GM12872 (cell line): ENCODE data around the gene BRK1.

Experiments used
- CTCF ChIP-seq: IDR thresholded peaks from 3 replicates; pipeline ENCODE4 v1.5.1; 2011; ENCODE audit warnings: low read depth, mild to moderate bottlenecking, low read length, moderate library complexity; ENCODE audit not compliant: insufficient read depth

BRK1 gene

GRCh38 chr3:10099041-10099440 is 16.4 kb upstream of the BRK1 start:
- TF ChIP-seq CTCF: no peak

GRCh38 chr3:10106919-10107318 is 8.6 kb upstream of the BRK1 start:
- no peak for TF ChIP-seq CTCF

- no peak for TF ChIP-seq CTCF
These were observed 7.4 kb upstream of the BRK1 start, which contains the start of gene FANCD2OS for GRCh38 chr3:10108091-10108490. TSS of gene FANCD2OS (minus strand) at chr3:10108255. CDS start at chr3:10104774, 3,481 bp downstream.

- no peak for TF ChIP-seq CTCF
These were observed 624 bp downstream of the BRK1 start for GRCh38 chr3:10116138-10116460.

GRCh38 chr3:10116928-10117327 is 1.5 kb downstream of the BRK1 start:
- no peak for TF ChIP-seq CTCF

GRCh38 chr3:10119376-10119775 is 3.9 kb downstream of the BRK1 start:
- no peak for TF ChIP-seq CTCF

- no peak for TF ChIP-seq CTCF
These were observed 5.6 kb downstream of the BRK1 start for GRCh38 chr3:10121064-10121463.

GRCh38 chr3:10122724-10123123 is 7.2 kb downstream of the BRK1 start:
- TF ChIP-seq CTCF: no peak
